Naive B cell (primary cell): ENCODE data around the gene SENP6. TPM values are rescaled to one million over a fixed set of nuclear protein-coding genes. Genes with fewer than 3 reads are reported as not detected.
"Not testable (repeated sequence)": the region's sequence is repeated elsewhere in the genome, so short reads cannot be mapped to it uniquely, and the experiment has no call there.

Experiments used
- ATAC-seq, 2 donors: fragments of 150-1000 bp; cut with Tn5 transposase; 2 replicates each; pipeline ENCODE4 v1.10.0; 2021; ENCODE audit warnings: low read depth in 2 of 2, mild to moderate bottlenecking in 2 of 2, moderate library complexity in 2 of 2
- DNase-seq: peaks from one replicate; pipeline ENCODE4 v3.0.0; 2022
- H3K27ac Mint-ChIP-seq, 6 donors: one replicate each; pipeline ENCODE4 v1.8.0; 2020 to 2022; ENCODE audit warnings: mild to moderate bottlenecking in 6 of 6, mixed read lengths in 6 of 6, moderate library complexity in 5 of 6, inconsistent platforms in 2 of 6
- H3K27me3 Mint-ChIP-seq, 3 donors: one replicate each; pipeline ENCODE4 v1.8.0; 2021 to 2022; ENCODE audit warnings: mixed read lengths in 3 of 3, mild to moderate bottlenecking in 1 of 3
- H3K36me3 Mint-ChIP-seq, 2 donors: one replicate each; pipeline ENCODE4 v1.8.0; 2020 to 2022; ENCODE audit warnings: mixed read lengths in 2 of 2, inconsistent platforms in 1 of 2, mild to moderate bottlenecking in 1 of 2
- H3K4me1 Mint-ChIP-seq, 3 donors: one replicate each; pipeline ENCODE4 v1.8.0; 2020 to 2022; ENCODE audit warnings: mixed read lengths in 3 of 3, inconsistent platforms in 1 of 3, mild to moderate bottlenecking in 1 of 3, moderate library complexity in 1 of 3
- H3K4me3 Mint-ChIP-seq, 8 donors: one replicate each; pipeline ENCODE4 v1.8.0; 2020 to 2022; ENCODE audit warnings: mild to moderate bottlenecking in 8 of 8, mixed read lengths in 8 of 8, moderate library complexity in 8 of 8, inconsistent platforms in 2 of 8
- H3K9me3 Mint-ChIP-seq, 7 donors: one replicate each; pipeline ENCODE4 v1.8.0; 2020 to 2022; ENCODE audit warnings: mixed read lengths in 7 of 7, mild to moderate bottlenecking in 5 of 7, inconsistent platforms in 2 of 7, moderate library complexity in 1 of 7
- polyA plus RNA-seq, 6 donors: library from polyadenylated mRNA; unstranded; fragments of 300-500 nt; fragmentation: Illumina TruSeq; gene quantifications; one replicate each; pipeline ENCODE4 v1.2.3, GENCODE V29; 2021; ENCODE audit warnings: low read depth in 6 of 6

SENP6 gene
- polyA plus RNA-seq, 6 donors from 2014 or later = 48.8 to 79.7 (median 62.1) TPM

GRCh38 chr6:75588948-75589347 is 12.7 kb upstream of the SENP6 start:
- Mint-ChIP-seq H3K9me3 (peaks cover 0 to 6% (median 3%) of the 10 kb centered on the region in 7 donors), H3K27me3 (peaks cover 0 to 7% (median under 1%) of the 10 kb centered on the region in 3 donors), H3K4me1 (no peaks in the 10 kb centered on the region), H3K27ac (no peak overlapping the region), H3K36me3 (no peaks in the 10 kb centered on the region), H3K4me3 (no peak overlapping the region)
- DNase-seq (no peak), ATAC-seq (no peak)

DNA sequence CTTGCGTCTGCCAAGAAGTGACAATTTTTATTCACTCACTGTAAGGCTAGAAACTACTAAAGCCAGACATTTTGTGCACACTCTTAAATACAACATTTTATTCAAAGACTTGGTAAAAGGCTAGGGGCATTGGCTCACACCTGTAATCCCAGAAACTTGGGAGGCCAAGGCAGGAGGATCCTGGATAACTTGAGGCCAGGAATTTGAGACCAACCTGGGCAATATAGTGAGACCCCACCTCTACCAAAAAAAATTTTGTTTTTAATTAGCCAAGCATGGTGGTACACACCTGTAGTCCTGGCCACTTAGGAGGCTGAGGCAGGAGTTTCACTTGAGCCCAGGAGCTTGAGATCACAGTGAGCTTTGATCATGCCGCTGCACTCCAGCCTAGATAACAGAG is 11.3 kb upstream of the SENP6 start:
- no peak overlapping the region for H3K4me3 Mint-ChIP-seq
- DNase-seq = no peak
- no peaks in the 10 kb centered on the region for H3K4me1 Mint-ChIP-seq
- no peaks in the 10 kb centered on the region for H3K36me3 Mint-ChIP-seq
- peak overlapping the region in 1 of 6 donors; percentile 21 for H3K27ac Mint-ChIP-seq
- no peaks in the 10 kb centered on the region for H3K27me3 Mint-ChIP-seq
- no peak for ATAC-seq
- H3K9me3 Mint-ChIP-seq = no peaks in the 10 kb centered on the region

- not testable (repeated sequence) for ATAC-seq, DNase-seq, H3K27ac Mint-ChIP-seq, H3K9me3 Mint-ChIP-seq, H3K27me3 Mint-ChIP-seq, H3K36me3 Mint-ChIP-seq
- H3K4me1 Mint-ChIP-seq = peaks cover 18 to 28% (median 27%) of the 10 kb centered on the region in 3 donors
- peak overlapping the region in 1 of 8 donors; percentile 30 for H3K4me3 Mint-ChIP-seq
Measured at GRCh38 chr6:75596380-75596779, 5.3 kb upstream of the SENP6 start.

DNA sequence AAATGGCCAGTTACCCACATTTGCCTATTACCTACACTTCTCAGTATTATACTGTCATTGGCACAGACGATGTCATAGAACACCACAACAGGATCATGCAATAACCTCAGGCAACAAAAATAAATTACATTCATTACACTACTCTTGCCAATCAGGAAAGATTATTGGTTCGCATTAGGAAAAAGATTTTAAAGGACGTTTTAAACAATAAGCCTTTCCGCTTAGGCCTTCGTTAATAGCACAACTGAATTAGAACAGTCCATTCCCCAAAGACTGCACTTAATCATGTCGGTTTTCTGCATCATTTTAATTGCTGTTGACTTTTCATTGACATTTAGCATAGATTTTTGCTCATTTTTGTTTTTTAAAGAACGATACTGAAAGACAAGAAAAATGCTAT is 912 bp upstream of the SENP6 start:
- H3K9me3 Mint-ChIP-seq = no peaks in the 10 kb centered on the region
- H3K4me1 Mint-ChIP-seq = peaks cover 39 to 58% (median 55%) of the 10 kb centered on the region in 3 donors
- H3K27ac Mint-ChIP-seq = peak overlapping the region in 5 of 6 donors; percentile 94 to 99 (median 97)
- no peaks in the 10 kb centered on the region for H3K27me3 Mint-ChIP-seq
- no peak for ATAC-seq
- no peak for DNase-seq
- H3K4me3 Mint-ChIP-seq = peak overlapping the region; percentile 71 to 100 (median 98)
- H3K36me3 Mint-ChIP-seq = no peaks in the 10 kb centered on the region

GRCh38 chr6:75602246-75603105 is 796 bp downstream of the SENP6 start:
- no peaks in the 10 kb centered on the region for H3K27me3 Mint-ChIP-seq
- DNase-seq = peak; percentile 64
- ATAC-seq = peak; percentile 35 to 39
- H3K27ac Mint-ChIP-seq = peak overlapping the region; percentile 97 to 100 (median 98)
- H3K9me3 Mint-ChIP-seq = no peaks in the 10 kb centered on the region
- peaks cover 52 to 70% (median 69%) of the 10 kb centered on the region in 3 donors for H3K4me1 Mint-ChIP-seq
- peak overlapping the region; percentile 97 to 100 (median 99) for H3K4me3 Mint-ChIP-seq
- H3K36me3 Mint-ChIP-seq = no peaks in the 10 kb centered on the region

GRCh38 chr6:75603106-75603420 is 1.4 kb downstream of the SENP6 start:
- H3K4me3 Mint-ChIP-seq = peak overlapping the region; percentile 97 to 100 (median 99)
- H3K4me1 Mint-ChIP-seq = peaks cover 55 to 72% (median 71%) of the 10 kb centered on the region in 3 donors
- DNase-seq = no peak
- no peak for ATAC-seq
- peak overlapping the region; percentile 97 to 100 (median 98) for H3K27ac Mint-ChIP-seq
- no peaks in the 10 kb centered on the region for H3K27me3 Mint-ChIP-seq
- no peaks in the 10 kb centered on the region for H3K9me3 Mint-ChIP-seq
- no peaks in the 10 kb centered on the region for H3K36me3 Mint-ChIP-seq

DNA sequence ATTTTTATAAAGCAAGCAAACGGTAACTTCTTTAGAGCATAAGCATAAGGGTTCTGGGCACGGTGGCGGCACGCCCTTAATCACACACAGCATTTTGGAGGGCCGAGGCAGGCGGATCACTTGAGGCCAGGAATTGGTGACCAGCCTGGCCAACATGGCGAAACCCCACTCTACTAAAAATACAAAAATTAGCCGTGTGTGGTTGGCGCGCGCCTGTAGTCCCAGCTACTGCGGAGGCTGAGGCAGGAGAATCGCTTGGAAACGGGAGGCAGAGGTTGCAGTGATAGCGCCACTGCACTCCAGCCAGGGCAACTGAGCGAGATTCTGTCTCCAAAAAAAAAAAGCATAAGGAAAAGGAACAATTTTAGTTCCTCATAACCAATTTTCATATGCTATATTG is 2.6 kb downstream of the SENP6 start:
- H3K27ac Mint-ChIP-seq = peak overlapping the region in 2 of 6 donors; percentile 51 to 60
- no peak for DNase-seq
- no peaks in the 10 kb centered on the region for H3K36me3 Mint-ChIP-seq
- H3K27me3 Mint-ChIP-seq = no peaks in the 10 kb centered on the region
- H3K9me3 Mint-ChIP-seq = no peaks in the 10 kb centered on the region
- ATAC-seq = no peak
- H3K4me3 Mint-ChIP-seq = peak overlapping the region in 7 of 8 donors; percentile 97 to 100 (median 99)
- peaks cover 55 to 74% (median 72%) of the 10 kb centered on the region in 3 donors for H3K4me1 Mint-ChIP-seq

DNA sequence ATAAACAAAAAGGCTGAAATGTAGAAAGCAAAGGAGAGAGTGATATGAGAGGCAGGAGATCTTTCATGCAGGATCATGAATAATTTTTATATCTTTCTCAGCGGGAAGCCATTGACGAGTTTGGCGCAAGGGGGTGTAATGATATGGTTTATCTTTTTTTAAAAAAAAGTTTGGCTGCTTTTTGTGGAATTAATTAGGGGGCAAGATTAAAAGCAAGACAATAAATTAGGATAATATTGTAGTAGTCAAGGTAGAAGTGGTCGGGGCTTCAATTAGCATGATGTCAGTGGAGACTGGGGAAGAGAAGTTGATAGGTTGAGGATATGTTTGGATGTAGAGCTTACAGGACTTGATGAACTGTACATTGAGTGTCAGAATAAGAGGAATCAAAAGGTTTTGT is 4.0 kb downstream of the SENP6 start:
- no peaks in the 10 kb centered on the region for H3K36me3 Mint-ChIP-seq
- peaks cover 54 to 79% (median 79%) of the 10 kb centered on the region in 3 donors for H3K4me1 Mint-ChIP-seq
- peak overlapping the region in 4 of 6 donors; percentile 42 to 95 (median 61) for H3K27ac Mint-ChIP-seq
- no peak for DNase-seq
- no peak for ATAC-seq
- H3K4me3 Mint-ChIP-seq = peak overlapping the region in 3 of 8 donors; percentile 0 to 61 (median 34)
- H3K27me3 Mint-ChIP-seq = no peaks in the 10 kb centered on the region
- H3K9me3 Mint-ChIP-seq = no peaks in the 10 kb centered on the region

DNA sequence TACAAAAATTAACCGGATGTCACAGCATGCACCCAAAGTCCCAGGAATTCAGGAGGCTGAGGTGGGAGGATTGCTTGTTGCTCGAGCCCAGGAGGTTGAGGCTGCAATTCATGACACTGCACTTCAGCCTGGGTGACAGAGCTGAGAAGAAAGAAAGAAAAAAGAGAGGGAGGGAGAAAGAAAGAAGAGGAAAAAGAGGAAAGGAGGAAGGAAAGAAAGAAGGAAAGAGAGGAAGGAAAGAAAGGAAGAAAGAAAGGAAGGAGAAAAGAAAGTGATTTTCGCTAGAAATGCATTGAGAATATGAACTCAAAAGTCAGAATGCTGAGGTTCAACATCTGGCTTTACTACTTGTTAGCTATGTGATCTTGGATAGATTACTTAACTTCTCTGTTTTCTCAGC is 6.6 kb downstream of the SENP6 start:
- ATAC-seq (no peak), DNase-seq (no peak)
- peak overlapping the region in 7 of 8 donors; percentile 25 to 74 (median 57) for H3K4me3 Mint-ChIP-seq
- no peaks in the 10 kb centered on the region for H3K27me3 Mint-ChIP-seq
- H3K9me3 Mint-ChIP-seq = no peaks in the 10 kb centered on the region
- peaks cover 64 to 94% (median 94%) of the 10 kb centered on the region in 3 donors for H3K4me1 Mint-ChIP-seq
- no peaks in the 10 kb centered on the region for H3K36me3 Mint-ChIP-seq
- H3K27ac Mint-ChIP-seq = peak overlapping the region in 3 of 6 donors; percentile 11 to 53 (median 40)

DNA sequence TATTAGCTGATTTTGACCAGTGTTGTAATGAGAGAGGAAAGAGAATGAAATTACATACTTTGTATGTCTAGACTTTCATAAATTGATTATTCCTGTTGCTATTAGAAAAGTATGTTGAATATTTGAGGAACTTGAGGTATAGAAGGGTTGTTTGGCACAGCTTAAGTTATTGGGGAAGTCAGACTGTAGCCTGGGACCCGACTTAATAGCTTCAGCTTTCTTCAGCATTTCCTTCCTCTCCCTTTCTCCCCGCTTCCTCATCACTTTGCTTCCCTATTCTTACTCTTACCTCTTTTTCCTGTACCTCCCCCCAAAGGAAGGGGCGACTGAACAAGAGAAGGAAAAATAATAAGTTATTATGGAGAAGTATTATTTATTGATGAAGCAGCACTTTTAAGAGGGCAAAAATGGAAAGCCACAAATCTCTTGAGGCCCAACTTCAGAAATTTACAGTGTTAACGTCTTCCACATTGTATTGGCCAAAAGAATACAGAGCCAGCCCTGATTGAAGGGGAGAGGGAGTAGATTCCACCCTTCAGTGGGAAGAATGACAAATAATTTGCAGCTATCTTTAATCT is 7.4 kb downstream of the SENP6 start:
- peaks cover 63 to 94% (median 90%) of the 10 kb centered on the region in 3 donors for H3K4me1 Mint-ChIP-seq
- DNase-seq (no peak), ATAC-seq (peak; percentile 71 to 77)
- H3K9me3 Mint-ChIP-seq = no peaks in the 10 kb centered on the region
- H3K36me3 Mint-ChIP-seq = no peaks in the 10 kb centered on the region
- no peaks in the 10 kb centered on the region for H3K27me3 Mint-ChIP-seq
- peak overlapping the region in 7 of 8 donors; percentile 14 to 65 (median 41) for H3K4me3 Mint-ChIP-seq
- H3K27ac Mint-ChIP-seq = peak overlapping the region; percentile 37 to 64 (median 46)

GRCh38 chr6:75609639-75610590 is 8.2 kb downstream of the SENP6 start:
- peaks cover 60 to 95% (median 94%) of the 10 kb centered on the region in 3 donors for H3K4me1 Mint-ChIP-seq
- no peaks in the 10 kb centered on the region for H3K27me3 Mint-ChIP-seq
- H3K9me3 Mint-ChIP-seq = no peaks in the 10 kb centered on the region
- DNase-seq (no peak), ATAC-seq (no peak)
- peak overlapping the region in 4 of 6 donors; percentile 45 to 54 (median 48) for H3K27ac Mint-ChIP-seq
- peak overlapping the region in 4 of 8 donors; percentile 36 to 65 (median 60) for H3K4me3 Mint-ChIP-seq
- no peaks in the 10 kb centered on the region for H3K36me3 Mint-ChIP-seq

GRCh38 chr6:75611011-75611701 is 9.5 kb downstream of the SENP6 start:
- DNase-seq (no peak), ATAC-seq (no peak)
- Mint-ChIP-seq H3K4me1 (peaks cover 54 to 97% (median 94%) of the 10 kb centered on the region in 3 donors), H3K27ac (peak overlapping the region in 3 of 6 donors; percentile 32 to 72 (median 39)), H3K27me3 (no peaks in the 10 kb centered on the region), H3K4me3 (peak overlapping the region in 5 of 8 donors; percentile 5 to 80 (median 58)), H3K9me3 (no peaks in the 10 kb centered on the region), H3K36me3 (no peaks in the 10 kb centered on the region)
